Activated T-cell treated with anti-CD3 and anti-CD28 coated beads for 4 hours (primary cell): ENCODE data around the gene KCNE4.

Experiments
- DNase-seq: peaks from one replicate; pipeline ENCODE4 v3.0.0-alpha.2; 2020

Gene KCNE4, protein sequence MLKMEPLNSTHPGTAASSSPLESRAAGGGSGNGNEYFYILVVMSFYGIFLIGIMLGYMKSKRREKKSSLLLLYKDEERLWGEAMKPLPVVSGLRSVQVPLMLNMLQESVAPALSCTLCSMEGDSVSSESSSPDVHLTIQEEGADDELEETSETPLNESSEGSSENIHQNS

DNA sequence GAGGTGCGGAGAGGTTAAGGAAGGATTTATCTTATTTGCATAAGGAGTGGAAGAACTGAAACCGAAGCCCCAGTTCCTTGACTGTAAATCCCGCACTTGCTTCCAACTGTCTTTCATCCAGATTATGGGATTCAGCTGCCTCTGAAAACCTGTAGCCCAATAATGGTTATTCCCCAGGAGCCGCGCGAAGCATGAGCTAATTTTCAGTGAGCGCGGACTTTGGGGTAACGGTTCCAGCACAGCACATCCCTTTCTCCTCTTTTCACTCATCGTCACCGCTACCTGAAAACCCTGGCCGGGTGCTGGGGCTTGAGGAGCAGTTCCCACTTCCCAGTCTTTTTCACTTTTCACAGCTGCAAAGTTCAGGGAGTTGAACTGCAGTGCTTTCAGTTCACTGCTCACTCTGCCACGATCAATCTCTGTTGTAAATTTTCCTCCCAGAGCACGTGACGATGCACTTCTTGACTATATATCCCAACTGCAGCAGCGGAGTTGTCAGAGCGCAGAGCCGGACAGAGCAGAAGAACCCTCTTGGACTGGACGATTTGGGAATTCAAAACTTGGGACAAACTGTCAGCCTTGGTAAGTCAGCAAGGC is at the start of gene KCNE4:
KCNE4 (plus strand) TSS at position 498 of the 597 bp plus-strand sequence. CDS start 641 bp downstream, outside the sequence.
- no peak for DNase-seq

DNA sequence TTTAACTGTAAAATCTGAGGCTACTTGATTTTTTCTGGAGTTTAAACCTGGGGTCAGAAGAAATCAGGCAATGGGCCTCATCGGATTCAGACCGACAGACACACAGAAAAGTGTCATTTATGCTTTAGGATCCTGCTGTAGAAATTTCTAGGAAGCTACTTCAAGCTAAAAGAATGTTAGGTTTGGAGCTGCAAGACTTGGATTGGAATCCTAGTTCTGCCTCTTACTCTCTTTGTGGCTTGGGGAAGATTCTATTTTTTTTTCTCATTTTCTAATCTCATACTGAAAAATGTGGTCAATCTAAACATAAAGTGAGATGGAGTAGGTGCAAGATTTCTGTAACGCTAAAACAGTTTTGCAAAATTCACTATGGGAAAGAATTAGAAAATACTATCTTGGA is 48.8 kb upstream of the KCNE4 start:
- no peak for DNase-seq

DNA sequence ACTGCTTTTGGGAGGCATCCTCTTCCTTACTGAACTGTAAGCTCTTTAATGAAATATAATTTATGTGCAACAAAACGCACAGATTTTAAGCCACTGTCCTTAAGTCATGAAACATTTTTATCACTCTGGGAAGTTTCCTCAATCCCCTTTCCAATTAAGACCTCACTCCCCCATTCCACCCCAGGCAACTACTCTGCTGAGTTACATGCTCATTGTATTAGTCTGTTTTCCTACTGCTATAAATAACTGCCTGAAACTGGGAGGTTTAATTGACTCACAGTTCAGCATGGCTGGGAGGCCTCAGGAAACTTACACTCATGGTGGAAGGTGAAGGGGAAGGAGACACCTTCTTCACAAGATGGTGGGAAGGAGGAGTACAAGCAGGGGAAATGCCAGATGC is 46.5 kb upstream of the KCNE4 start:
- no peak for DNase-seq

DNA sequence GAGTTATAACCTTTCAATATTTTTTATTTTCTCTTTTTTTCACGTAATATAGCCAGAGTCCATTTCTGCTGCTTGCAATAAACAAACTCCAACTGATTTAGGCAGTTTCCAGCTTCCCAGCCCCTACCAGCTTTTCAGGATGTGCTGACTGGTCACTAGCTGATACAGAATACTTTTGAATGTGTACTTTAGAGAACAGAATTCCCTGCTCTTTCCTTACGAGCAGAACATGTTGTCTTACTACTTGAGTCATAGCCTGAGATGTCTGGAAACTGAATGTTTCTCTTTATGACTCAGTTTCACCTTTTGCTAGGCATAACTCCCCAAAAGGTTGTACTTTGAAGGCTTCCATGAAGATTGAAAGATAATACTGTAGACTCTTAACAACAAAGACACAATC is 44.5 kb upstream of the KCNE4 start:
- no peak for DNase-seq

DNA sequence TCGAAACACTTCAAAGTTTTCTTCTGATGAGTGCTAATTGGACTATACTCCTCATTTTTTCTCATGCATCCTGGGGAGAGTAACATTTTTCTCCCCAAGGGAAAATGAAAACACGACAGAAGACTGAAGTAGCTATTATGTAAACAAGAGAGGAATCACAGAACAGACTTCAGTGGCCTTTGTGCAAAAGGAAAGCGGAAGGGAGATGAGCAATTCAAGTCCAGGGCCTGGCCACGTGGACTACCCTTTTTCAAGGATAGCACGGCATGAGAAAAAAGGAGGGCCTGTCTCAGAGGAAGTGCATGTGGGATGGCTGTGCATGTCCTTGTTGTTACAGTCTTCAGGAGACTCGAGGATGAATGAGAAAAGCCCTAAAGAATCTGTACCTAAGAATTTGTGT is 43.8 kb upstream of the KCNE4 start:
- DNase-seq: no peak

DNA sequence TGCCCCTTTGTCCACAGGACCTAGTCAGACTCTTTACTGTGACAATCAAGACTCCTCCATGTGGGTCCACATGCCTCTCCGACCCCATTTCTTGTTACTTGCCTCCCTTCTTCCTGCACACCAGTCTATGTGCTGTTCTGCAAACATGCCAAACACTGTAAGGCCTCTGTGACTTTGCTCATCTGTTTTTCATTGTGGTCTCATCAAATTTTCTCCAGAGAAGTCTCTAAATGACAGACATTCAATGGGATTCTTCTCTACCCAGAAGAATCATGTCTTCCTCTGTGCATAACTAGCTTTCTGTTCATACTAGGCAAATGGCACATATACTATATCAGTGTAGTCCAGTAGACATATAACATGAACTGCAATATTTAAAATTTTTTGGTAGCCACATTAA is 43.0 kb upstream of the KCNE4 start:
- DNase-seq: no peak

DNA sequence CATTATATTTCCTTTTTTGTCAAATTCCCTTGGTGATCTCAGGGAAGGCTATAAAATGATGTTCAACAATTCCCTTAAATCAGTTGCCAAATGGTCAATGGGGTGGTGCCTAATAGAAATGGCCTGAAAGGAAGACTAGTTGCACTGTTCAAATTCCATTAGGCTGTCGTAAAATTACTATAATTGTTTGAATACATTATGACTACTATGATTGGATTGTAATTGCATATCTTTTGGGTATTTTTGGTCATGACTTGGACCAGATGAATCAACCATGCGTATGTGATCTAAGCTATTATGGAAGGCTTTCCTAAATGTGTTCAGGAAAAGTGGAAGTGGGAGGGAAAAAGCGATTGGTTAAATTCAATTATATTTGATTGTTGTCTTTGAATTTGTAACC is 41.3 kb upstream of the KCNE4 start:
- no peak for DNase-seq

DNA sequence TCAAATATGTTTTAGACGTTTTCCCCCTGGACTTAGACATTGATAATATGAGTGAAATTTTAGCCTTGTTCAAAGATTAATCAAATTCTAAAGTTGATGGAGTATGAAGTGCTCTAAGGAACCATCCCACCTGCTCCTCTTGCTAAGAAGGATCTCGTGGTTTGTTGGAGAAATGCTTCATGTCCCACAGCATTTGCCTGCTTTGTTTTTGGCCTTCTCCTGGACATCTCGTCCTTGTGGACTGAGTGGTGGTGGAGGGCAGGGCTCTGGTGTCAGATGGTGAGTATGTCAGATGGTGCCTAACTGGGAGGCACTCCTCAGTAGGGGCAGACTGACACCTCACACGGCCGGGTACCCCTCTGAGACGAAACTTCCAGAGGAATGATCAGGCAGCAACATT is 39.7 kb upstream of the KCNE4 start:
- DNase-seq: no peak

DNA sequence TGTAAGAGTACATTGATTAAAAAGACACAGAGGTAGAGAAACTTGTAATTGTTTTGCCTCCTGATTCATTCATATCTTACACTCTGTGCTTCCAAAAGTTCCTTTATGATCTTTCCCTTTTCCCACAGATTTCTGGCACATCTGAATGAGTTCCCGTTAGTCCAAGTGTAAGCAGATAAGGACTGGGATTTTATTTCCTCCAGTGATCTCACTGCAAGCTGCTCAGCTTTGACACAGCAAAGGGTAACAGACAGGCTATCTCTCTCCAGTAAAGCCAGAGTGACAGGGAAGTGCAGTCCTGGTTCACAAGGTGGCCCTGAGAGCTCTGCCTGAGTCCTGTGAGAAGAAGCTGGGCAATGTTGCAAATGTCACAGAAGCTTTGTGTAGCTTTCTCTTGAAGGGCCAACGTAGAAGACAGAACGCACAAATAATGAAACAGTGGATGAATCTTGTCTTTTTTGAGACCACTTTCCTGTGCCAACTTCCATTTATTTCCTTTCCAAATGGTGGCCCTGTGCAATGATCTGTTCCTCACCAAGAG is 32.5 kb upstream of the KCNE4 start:
- DNase-seq: no peak

DNA sequence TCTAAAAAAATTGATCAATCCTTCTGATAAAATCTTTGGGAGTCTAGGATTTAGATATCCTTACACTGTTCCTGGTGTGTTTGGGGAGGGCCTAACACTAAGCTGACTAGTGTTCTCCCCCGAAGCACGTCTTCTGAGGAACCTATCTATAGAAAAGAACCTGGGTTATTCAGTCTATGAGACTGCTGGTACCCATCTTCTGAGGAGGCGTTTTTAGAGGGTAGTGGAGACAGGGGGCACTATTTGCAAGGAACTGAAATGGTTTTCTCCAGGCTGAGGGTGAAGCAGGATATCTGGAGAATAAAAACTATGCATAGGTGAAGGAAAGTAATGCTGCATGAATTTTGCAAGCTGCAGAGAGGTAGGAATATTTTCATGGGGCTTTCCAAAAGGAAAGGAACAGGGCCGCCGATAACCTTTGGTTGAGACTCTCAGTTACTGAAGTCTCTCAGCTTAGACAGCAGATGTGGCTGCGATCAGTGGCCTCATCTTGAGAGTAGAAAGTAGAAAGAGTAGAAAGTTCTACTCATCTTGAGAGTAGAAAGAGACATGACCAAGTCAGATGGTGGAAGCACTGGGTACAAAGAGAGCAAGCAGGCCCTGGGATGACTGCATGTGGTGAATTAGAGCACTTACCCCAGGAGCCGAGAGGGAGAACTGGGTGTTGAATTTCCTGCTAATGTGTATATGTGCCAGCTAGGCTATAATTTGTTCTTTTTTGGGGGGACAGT is 31.8 kb upstream of the KCNE4 start:
- DNase-seq: no peak

DNA sequence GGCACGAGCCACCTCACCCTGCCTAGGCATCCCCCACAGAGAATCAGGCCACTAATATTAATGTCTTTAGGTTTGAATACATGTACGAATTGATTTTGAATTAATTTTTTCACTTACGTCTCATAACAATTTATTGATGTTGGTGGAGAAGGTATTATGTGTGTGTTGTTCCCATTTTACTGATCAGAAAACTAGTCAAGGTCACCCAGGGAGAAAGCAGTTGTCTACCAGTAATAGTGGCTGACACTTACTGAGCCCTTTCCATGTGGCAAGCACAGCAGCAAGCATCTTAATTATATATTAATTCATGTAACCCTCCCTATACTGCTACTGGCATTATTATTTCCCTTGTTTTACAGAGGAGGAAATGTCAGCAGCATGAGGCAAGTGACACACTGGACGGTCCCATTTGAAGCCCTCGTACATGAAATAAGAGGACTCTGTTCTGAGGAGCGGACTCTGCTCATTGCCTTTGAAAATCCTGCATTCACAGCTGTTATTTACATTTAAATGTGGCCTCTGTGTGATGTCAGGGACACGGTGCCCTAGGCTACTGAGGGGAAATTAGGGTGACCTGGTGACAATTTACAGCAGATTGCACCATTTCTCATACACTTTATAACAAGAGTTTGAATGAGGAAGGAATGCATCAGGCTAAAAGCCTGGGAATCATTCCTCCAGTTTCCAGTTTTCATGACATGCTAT is 30.9 kb upstream of the KCNE4 start:
- no peak for DNase-seq

DNA sequence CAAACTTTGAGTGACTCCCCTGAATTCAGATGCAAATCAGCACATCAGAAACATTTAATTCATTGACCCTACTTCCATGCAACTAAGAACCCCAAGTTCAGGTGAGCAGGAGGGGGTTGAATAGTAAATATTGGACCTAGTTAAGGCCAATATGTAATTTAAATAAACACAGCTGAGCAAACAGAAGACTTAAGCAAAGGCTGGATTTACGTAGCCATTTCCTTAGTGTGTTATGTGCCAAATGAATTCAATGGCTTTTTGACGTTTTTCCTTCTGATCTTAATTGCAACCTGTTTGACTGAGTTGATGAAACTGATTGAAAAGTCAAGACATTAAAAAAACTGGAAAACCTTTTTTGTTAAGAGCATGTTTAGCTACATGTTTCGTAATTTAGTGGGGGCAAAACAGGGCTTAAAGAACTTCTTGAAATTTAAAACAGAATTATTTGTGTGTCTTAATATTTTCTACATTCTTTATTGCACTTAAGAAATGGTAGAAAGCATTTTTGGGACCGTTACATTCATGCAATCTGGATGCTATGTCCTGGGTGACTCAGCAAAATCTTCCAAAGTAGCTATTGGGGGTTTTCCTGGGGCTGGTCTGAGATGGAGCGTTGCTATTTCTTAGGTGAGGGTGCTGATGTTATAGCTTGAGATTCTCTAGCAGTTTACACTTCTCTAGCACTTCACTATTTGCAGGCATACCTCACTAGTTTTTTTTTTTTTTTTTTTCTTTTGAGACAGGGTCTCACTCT is 25.5 kb upstream of the KCNE4 start:
- no peak for DNase-seq

DNA sequence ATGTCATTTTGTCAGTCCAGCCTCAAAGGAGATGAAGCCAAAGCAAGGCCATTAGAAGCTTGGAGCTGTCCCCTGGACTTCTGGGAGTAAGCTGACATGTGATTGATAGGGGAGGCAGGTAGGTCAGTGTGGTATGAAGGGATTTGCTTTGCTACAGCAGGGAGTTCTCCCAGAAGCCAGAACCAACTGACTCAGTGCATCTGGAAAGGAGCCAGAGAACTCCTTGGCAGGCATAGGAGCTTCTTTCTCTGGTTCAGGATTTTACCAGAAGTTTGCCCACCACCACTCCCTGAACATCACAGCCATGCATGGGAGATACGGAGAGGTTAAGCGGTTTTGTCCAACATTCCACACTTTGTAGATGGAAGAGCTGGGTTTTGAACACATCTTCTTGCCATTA is 24.5 kb upstream of the KCNE4 start:
- no peak for DNase-seq

DNA sequence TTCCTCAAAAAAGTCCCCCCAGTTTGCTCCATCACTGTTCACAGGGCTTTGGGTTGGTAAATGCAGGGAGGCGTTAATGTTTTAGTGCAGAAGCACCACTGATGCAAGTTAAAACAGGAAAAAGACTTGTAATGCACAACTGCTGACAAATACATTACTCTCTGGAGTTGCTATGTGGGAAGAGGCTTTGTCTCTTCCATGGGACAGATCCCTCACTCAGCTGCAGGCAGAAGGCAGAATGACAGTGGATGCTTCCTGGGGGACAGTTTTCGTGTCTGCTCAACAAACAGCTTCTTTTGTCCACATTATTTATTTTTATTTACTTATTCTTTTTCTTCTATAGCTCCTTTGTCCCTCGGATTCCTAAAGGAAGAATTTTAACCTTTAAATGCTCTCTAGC is 22.7 kb upstream of the KCNE4 start:
- no peak for DNase-seq

DNA sequence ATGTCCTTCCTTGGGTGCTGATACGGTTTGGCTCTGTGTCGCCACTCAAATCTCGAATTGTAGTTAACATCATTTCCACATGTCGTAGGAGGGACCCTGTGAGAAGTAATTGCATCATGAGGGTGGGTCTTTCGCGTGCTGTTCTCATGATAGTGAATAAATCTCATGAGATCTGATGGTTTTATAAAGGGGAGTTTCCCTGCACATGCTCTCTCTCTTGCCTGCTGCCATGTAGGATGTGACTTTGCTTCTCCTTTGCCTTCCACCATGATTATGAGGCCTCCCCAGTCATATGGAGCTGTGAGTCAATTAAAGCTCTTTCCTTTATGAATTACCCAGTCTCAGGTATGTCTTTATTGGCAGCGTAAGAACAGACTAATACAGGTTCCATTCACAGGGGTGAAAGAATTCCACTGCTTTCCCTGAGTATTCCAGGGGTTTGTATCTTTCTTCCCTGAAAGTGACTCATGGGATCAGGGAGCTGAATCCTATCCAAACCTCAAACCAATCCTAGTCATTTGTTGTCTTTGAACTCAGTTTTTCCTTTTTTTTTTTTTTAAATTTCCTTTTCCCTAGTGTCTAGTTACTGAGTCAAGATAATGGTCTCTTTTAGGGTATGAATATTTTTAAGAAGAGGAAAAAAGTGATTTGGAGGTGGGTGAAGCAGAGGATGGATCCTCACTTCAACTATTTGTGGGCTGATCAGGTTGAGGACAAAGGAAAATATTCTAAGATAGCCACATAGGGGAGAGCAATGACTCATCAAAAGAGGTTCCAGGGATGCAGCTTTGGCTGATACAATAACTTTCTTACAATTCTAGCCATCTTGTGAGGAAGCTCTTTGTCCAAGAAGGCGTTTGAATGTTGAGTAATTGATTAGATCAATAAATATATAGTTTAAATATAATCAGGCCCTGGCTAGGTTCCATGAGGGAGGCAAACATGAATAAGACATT is 19.5 kb upstream of the KCNE4 start:
- DNase-seq: no peak

DNA sequence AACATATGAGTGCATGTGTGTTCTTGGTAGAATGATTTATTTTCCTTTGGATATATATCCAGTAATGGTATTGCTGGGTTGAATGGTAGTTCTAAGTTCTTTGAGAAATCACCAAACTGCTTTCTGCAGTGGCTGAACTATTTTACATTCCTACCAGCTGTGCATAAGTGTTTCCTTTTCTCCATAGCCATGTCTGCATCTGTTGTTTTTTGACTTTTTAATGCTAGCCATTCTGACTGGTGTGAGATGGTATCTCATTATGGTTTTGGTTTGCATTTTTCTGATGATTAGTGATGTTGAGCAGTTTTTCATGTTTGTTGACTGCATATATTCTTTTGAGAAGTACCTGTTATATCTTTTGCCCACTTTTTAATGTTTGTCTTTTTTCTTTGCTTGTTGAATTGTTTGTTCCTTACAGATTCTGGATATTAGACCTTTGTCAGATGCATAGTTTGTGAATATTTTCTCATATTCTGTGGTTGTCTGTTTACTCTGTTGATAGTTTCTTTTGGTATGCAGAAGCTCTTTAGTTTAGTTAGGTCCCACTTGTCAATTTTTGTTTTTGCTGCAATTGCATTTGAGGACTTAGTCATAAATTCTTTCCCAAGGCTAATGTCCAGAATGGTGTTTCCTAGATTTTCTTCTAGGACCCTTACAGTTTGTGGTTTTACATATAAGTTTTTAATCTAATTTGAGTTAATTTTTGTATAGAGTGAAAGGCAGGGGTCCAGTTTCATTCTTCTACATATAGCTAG is 17.6 kb upstream of the KCNE4 start:
- DNase-seq: no peak

DNA sequence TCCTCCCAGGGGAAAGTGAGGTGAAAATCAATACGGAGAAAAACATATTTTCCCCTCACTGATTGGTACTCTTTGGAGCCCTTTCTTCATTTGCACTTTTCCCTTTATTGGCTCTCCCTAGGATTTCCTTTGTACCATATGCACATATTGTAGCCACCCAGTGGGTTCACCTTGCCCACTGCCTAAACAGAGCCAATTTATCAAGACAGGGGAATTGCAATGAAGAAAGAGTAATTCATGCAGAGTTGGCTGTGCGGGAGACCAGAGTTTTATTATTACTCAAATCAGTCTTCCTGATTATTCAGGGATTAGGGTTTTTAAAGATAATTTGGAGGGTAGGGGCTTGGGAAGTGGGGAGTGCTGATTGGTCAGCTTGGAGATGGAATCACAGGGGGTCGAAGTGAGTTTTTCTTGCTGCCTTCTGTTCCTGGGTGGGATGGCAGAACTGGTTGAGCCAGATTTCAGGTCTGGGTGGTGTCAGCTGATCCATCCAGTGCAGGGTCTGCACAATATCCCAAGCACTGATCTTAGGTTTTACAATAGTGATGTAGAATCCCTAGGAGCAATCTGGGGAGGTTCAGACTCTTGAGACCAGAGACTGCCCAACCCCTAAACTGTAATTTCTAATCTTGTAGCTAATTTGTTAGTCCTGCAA is 15.1 kb upstream of the KCNE4 start:
- DNase-seq: no peak

DNA sequence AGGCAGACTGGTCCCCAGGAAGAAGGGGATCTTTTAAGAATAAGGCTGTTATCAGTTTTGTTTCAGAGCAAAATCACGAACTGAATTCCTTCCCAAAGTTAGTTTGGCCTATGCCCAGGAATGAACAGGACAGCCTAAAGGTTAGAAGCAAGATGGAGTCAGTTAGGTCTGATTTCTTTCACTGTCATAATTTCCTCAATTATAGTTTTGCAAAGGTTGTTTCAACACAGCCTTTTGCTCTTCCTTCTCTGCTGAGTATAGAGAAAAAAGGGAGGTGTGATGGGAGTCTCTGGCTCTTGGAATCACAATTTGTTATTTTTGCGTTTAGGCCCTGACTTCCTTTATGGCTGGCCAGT is 14.6 kb upstream of the KCNE4 start:
- no peak for DNase-seq

DNA sequence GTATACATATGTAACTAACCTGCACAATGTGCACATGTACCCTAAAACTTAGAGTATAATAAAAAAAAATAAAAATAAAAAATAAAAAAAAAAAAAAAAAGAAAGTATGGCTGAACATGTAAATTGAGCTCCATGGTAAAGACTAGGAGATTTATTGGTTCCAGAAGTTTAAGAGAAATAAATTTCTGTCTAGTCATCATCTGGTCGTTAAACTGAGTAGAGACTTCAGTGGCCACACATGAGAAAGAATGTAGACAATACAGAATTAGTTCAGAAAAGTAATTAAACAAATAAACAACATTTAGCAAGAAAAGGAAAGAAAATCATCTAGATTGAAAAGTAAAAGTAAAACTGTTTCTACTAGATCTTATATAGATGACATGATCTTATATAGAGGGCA is 12.4 kb upstream of the KCNE4 start:
- DNase-seq: no peak

DNA sequence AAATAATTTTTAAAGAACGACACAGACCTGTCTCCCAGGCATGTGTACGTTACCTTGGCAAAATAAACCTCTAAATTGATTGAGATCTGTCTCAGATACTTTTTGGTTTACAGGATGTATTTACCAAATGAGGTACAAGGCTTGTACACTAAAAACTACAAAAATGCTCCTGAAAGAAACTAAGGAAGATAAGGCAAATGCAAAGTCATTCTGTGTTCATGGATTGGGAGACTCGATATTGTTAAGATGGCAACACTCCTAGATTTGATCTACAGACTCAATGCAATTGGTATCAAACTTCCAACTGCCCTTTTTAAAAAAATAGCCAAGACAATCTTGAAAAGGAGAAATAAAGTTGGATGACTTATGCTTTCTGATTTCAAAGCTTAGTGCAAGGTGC is 11.5 kb upstream of the KCNE4 start:
- DNase-seq: no peak
